ENCODE measurements around the gene KCTD21.

DNA sequence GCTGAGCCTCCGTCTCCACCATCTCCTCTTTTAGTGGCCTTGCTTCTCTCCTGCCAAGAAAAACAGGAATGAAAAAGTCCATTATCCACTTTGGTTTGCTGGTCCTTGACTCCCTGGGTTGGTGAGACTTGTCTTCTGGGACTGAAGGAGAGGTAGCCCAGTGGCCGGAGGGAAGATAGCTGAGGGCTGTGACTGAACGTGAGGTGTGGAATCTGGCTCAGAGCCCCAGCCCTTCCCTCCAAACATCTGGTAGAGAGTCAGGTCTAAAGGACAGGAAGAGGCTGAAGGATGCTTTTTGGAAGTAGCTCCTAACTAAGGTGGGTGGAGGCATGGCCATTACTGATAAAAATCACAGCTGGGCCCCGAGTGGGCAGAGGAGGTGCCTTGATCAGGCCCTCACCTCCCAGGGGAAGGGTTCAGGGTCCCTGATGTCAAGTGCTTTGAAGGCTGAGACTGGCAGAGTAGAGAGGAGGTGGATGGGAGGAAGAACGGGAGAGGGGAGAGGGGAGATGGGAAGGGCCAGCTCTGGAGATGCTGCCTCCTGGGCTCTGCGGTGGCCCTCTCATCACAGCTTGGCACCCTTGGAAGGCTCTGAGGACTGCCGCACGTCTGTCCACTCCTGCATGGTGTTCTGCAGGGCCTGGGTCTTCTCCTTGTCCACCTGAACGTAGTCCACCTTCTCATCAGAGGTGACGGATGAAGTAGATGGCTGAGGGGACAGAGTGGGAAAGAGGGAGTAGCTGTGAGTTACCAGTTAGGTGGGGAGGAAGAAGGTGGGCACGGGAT, 30.5 kb upstream of the KCTD21 start:
- TF ChIP-seq, protein P1, sequence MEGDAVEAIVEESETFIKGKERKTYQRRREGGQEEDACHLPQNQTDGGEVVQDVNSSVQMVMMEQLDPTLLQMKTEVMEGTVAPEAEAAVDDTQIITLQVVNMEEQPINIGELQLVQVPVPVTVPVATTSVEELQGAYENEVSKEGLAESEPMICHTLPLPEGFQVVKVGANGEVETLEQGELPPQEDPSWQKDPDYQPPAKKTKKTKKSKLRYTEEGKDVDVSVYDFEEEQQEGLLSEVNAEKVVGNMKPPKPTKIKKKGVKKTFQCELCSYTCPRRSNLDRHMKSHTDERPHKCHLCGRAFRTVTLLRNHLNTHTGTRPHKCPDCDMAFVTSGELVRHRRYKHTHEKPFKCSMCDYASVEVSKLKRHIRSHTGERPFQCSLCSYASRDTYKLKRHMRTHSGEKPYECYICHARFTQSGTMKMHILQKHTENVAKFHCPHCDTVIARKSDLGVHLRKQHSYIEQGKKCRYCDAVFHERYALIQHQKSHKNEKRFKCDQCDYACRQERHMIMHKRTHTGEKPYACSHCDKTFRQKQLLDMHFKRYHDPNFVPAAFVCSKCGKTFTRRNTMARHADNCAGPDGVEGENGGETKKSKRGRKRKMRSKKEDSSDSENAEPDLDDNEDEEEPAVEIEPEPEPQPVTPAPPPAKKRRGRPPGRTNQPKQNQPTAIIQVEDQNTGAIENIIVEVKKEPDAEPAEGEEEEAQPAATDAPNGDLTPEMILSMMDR (IDR thresholded peaks at IDR 0.05), result no peak
- no peak for TF ChIP-seq EZH2 (IDR thresholded peaks at IDR 0.05)

Data from neural progenitor cell (in vitro differentiated cells).